Chondrocyte (in vitro differentiated cells): ENCODE results near the gene CD8B2. TPM values are rescaled to one million over a fixed set of nuclear protein-coding genes. Genes with fewer than 3 reads are reported as not detected.

Experiments
- DNase-seq: peaks from one replicate; pipeline ENCODE4 v3.0.0; 2021; ENCODE audit warnings: mixed read lengths, low spot score
- H3K27ac Mint-ChIP-seq: one replicate; pipeline ENCODE4 v1.8.0; 2021; ENCODE audit warnings: mild to moderate bottlenecking, moderate library complexity, mixed read lengths; ENCODE audit not compliant: unreplicated experiment
- H3K27me3 Mint-ChIP-seq: 2 replicates; pipeline ENCODE4 v1.8.0; 2021; ENCODE audit warnings: low read depth, mixed read lengths
- H3K36me3 Mint-ChIP-seq: 2 replicates; pipeline ENCODE4 v1.8.0; 2021; ENCODE audit warnings: low read depth, mixed read lengths
- H3K4me1 Mint-ChIP-seq: 2 replicates; pipeline ENCODE4 v1.8.0; 2021; ENCODE audit warnings: low read depth, mild to moderate bottlenecking, mixed read lengths
- H3K4me3 Mint-ChIP-seq: one replicate; pipeline ENCODE4 v1.8.0; 2021; ENCODE audit warnings: mild to moderate bottlenecking, moderate library complexity, mixed read lengths; ENCODE audit not compliant: unreplicated experiment
- H3K9me3 Mint-ChIP-seq: 2 replicates; pipeline ENCODE4 v1.8.0; 2021; ENCODE audit warnings: low read depth, mixed read lengths
- total RNA-seq: library from RNA; stranded (reverse); gene quantifications from 3 replicates; pipeline ENCODE4 v1.2.1, GENCODE V29; 2021
- TF ChIP-seq, protein P1 (sequence below): fragments of 200-600 bp; sonication (generic); IDR thresholded peaks from 2 replicates; pipeline ENCODE4 v1.5.0; 2021; ENCODE audit warnings: antibody characterized with exemption, mild to moderate bottlenecking, moderate library complexity

Gene CD8B2
- total RNA-seq, 1 donor from 2014 or later, result not detected

GRCh38 chr2:106542746-106543359 lies 55.7 kb downstream of the CD8B2 start:
- Mint-ChIP-seq H3K27me3 (peaks cover 33% of the 10 kb centered on the region), H3K36me3 (no peaks in the 10 kb centered on the region), H3K4me1 (peaks cover 17% of the 10 kb centered on the region), H3K27ac (no peak overlapping the region), H3K9me3 (no peaks in the 10 kb centered on the region), H3K4me3 (peak overlapping the region; percentile 56)
- TF ChIP-seq, protein P1, sequence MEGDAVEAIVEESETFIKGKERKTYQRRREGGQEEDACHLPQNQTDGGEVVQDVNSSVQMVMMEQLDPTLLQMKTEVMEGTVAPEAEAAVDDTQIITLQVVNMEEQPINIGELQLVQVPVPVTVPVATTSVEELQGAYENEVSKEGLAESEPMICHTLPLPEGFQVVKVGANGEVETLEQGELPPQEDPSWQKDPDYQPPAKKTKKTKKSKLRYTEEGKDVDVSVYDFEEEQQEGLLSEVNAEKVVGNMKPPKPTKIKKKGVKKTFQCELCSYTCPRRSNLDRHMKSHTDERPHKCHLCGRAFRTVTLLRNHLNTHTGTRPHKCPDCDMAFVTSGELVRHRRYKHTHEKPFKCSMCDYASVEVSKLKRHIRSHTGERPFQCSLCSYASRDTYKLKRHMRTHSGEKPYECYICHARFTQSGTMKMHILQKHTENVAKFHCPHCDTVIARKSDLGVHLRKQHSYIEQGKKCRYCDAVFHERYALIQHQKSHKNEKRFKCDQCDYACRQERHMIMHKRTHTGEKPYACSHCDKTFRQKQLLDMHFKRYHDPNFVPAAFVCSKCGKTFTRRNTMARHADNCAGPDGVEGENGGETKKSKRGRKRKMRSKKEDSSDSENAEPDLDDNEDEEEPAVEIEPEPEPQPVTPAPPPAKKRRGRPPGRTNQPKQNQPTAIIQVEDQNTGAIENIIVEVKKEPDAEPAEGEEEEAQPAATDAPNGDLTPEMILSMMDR, result peak; percentile 98
- DNase-seq, result no peak

- Mint-ChIP-seq H3K36me3 (no peaks in the 10 kb centered on the region), H3K4me3 (no peak overlapping the region), H3K27ac (no peak overlapping the region), H3K27me3 (peaks cover 21% of the 10 kb centered on the region), H3K4me1 (peaks cover 17% of the 10 kb centered on the region), H3K9me3 (no peaks in the 10 kb centered on the region)
- TF ChIP-seq, protein P1, result peak; percentile 24
- DNase-seq, result no peak
These were observed 57.8 kb downstream of the CD8B2 start for GRCh38 chr2:106545007-106545406.

DNA sequence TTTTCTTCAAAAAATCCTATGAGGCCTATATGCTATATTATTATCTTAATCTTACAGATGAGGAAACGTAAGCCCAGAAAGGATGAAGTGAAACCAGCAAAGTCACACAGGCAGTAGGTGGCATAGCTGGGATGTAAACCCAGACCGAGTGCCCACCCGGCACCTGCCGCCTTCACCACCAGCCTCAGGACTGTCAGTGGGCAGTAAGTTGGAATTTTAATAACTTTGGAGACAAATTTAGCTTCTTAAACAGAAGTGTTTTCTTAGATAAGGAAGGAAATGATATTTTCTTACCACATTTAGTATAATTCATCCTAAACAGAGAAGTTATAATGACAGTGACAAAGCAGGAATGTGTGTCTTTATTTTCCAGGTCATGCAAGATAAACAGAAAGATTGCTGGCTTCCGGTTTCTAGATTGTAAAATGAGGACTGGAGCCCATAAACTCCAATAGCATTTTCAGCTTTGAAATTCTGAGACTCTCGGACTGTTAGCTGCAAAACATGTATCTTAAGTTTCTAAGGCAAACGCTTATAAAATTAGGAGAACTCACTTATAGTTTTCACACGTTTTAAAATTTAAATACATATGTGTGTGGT lies 59.3 kb downstream of the CD8B2 start:
- Mint-ChIP-seq H3K4me1 (peaks cover 17% of the 10 kb centered on the region), H3K36me3 (no peaks in the 10 kb centered on the region)
- TF ChIP-seq, protein P1, result no peak

DNA sequence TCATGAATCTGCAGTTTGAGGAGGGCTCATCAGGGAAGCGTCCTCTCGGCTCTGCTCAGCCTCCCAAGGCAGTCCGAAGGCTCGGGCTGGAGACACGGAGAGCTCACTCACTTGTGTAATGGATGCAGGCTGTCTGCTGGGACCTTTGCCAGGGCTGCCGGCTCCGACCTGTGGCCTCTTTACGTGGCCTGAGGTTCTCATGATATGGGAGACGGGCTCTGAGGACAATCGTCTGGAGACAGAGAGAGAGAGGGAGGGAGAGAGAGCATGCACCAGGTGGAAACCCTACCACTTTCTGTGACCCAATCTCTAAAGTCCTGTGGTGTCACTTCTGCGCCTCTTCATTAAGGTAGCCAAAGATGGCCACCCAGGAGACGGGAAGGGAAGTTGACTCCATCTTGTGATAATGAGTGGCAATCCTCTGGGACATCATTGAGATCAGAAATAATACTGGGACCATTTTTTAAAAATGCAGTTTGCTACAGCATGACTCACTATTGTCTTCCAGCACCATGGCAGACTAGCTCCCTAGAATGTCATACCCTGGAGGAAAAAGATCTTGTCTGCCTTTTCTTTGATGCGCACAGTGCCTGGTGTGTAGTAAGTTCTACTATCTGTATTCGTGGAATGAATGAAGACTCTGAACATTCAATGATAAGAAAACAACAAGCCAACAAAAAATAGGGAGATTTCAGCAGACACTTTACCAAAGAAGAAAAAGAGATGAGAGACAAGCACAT lies 60.2 kb downstream of the CD8B2 start:
- H3K27ac Mint-ChIP-seq, result no peak overlapping the region
- TF ChIP-seq, protein P1, result no peak
- H3K9me3 Mint-ChIP-seq, result no peaks in the 10 kb centered on the region
- no peak for DNase-seq
- H3K36me3 Mint-ChIP-seq, result no peaks in the 10 kb centered on the region
- H3K4me3 Mint-ChIP-seq, result no peak overlapping the region
- peaks cover 9% of the 10 kb centered on the region for H3K27me3 Mint-ChIP-seq
- H3K4me1 Mint-ChIP-seq, result peaks cover 17% of the 10 kb centered on the region

More for the DNA sequence above, 59.3 kb downstream of the CD8B2 start:
- DNase-seq, result no peak
- Mint-ChIP-seq H3K9me3 (no peaks in the 10 kb centered on the region), H3K27me3 (peaks cover 14% of the 10 kb centered on the region), H3K27ac (no peak overlapping the region), H3K4me3 (no peak overlapping the region)

- TF ChIP-seq, protein P1, result no peak
- Mint-ChIP-seq H3K4me3 (no peak overlapping the region), H3K27me3 (peaks cover 2% of the 10 kb centered on the region), H3K4me1 (peaks cover 10% of the 10 kb centered on the region), H3K9me3 (peaks cover 3% of the 10 kb centered on the region), H3K27ac (no peak overlapping the region), H3K36me3 (peaks cover 2% of the 10 kb centered on the region)
- DNase-seq, result no peak
These were observed 64.4 kb downstream of the CD8B2 start for GRCh38 chr2:106551417-106552130.
